Stimulated activated naive CD8-positive, alpha-beta T cell treated with anti-CD3 and anti-CD28 coated beads, Interleukin-15, Interleukin-2, amounts not matched to agents 100 U/mL and 50 U/mL, for 24 hours (primary cell): ENCODE data around the gene SPAG9.
A peak's percentile ranks its signal among the peaks of the same experiment; 100 is the strongest.

Source experiments
- ATAC-seq: fragments of 150-1000 bp; cut with Tn5 transposase; one replicate; pipeline ENCODE4 v1.10.0; 2021
- DNase-seq: peaks from one replicate; pipeline ENCODE4 v3.0.0; 2021

The SPAG9 gene

GRCh38 chr17:51044976-51045375 is 75.7 kb downstream of the SPAG9 start:
- DNase-seq: no peak
- no peak for ATAC-seq

GRCh38 chr17:51036084-51036483 is 84.6 kb downstream of the SPAG9 start:
- no peak for DNase-seq
- ATAC-seq: no peak

- DNase-seq (no peak), ATAC-seq (peak; percentile 32)
Observed at GRCh38 chr17:51035431-51035830, 85.2 kb downstream of the SPAG9 start.

- no peak for ATAC-seq
- DNase-seq: no peak
Observed at GRCh38 chr17:51034800-51035199, 85.9 kb downstream of the SPAG9 start.

DNA sequence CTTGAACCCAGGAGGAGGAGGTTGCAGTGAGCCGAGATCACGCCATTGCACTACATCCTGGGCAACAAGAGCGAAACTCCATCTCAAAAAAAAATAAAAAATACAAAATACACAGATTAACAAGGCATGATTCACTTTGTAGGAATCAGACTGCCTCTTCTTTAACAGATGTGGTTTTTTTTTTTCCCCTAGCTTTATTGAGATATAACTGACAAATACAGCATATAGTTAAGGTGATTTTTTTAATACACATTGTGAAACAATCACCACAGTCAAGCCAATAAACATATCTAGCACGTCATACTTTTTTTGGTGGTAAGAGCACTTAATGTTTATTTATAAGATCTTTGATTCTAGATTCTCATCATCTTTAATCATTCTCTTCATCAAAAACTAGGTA is 87.8 kb downstream of the SPAG9 start:
- DNase-seq: no peak
- no peak for ATAC-seq

DNA sequence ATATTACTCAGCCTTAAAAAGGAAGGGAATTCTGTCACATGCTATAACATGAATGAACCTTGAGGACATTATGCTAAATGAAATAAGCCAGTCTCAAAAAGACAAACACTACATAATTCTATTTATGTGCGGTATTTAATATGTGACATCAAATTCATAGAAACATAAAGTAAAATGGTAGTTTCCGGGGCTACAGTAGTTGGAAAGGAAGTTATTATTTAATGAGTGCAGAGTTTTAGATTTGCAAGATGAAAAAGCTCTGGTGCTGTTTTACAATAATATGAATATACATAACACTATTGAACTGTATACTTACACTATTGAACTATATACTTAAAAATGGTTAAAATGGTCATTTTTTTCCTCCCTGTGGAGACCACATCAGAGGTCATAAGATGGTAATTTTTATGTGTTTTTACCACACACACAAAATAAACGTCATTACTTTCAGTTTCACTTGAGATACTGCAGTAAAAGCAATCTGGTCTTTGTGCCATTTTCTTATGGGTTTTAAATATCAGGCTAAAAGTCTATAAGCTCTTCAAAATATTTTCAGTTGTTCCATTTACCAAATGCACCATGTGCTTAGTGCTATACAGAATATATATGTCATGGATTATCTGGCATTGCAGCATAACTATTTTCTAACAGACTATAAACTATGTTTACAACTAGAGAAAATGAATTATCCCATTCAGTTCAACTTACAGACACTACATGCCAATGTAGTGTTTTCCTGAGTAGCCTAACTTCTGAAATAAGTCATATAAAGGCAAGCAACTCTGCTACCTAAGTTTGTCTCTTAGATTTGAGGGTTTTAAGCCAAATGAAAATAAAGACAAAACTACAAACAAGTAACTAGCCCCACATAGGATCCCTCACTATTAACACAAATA is 90.9 kb downstream of the SPAG9 start:
- peak; percentile 62 for ATAC-seq

GRCh38 chr17:51029142-51029541 is 91.5 kb downstream of the SPAG9 start:
- no peak for ATAC-seq

More for the DNA sequence above, 90.9 kb downstream of the SPAG9 start:
- no peak for DNase-seq

DNA sequence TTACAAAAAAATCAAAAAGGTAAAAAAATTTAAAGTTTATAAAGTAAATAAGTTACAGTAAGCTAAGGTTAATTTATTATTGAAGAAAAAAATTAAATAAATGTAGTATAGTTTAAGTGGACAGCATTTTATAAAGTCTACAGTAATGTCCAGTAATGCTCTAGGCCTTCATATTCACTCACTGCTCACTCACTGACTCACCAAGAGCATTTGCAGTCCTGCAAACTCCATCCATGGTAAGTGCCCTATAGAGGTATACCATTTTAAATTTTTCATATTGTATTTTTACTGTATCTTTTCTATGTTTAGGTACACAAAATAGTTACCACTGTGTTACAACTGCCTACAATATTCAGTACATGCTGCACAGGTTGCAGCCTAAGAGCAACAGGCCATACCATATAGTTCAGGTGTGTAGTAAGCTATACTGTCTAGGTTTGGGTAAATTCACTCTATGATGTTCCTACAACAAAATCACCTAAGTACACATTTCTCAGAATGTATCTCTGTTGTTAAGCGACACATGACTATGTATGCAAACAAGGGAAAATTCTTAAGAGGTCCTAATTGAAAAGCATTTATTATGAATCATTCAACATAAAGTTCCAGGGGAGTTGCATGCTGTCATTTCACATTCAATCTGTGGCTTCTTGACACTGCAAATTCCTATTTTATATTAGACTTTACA is 92.3 kb downstream of the SPAG9 start:
- DNase-seq (no peak), ATAC-seq (peak; percentile 51)

More at GRCh38 chr17:51029142-51029541, 91.5 kb downstream of the SPAG9 start:
- no peak for DNase-seq

DNA sequence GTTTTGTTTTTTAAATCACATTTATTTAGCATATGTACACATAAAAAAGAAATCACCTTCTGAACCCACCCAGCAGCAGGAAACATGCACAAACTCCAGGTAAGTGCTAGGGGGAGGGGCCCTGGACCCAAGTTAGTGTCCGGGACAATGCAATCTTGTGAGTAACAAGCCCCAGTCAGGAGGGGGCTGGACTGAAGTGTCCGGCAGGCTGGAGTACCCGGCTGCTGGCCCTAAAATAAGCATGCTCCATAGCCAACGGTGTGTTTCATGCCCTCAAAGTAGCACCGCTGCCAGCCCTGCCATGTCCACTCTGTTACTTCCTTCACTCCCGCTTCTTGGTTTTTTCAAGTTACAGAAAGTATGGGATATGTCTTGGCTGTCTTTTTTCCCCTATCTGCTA is 102.1 kb downstream of the SPAG9 start:
- ATAC-seq: no peak
- DNase-seq: no peak

DNA sequence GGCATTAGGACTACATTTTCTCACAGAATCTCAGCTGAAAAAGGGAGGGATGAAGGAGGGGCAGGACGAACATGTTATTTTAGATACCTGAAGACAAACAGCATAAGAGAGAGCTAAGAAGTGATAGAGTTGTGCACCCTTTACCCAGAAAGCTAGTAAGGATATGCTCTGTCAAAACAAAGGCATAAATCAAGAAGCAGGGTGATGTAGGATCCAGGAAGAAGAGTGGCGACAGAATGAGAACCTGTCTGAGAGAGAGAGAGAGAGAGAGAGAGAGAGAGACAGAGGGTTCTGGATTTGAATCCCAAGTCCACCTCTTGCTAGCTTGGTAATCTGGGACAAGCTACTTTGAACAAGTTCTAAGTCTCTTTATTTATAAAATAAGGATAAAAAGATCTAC is 103.4 kb downstream of the SPAG9 start:
- DNase-seq: no peak
- ATAC-seq: no peak

GRCh38 chr17:51016099-51016498 is 104.6 kb downstream of the SPAG9 start:
- no peak for ATAC-seq
- DNase-seq: no peak

DNA sequence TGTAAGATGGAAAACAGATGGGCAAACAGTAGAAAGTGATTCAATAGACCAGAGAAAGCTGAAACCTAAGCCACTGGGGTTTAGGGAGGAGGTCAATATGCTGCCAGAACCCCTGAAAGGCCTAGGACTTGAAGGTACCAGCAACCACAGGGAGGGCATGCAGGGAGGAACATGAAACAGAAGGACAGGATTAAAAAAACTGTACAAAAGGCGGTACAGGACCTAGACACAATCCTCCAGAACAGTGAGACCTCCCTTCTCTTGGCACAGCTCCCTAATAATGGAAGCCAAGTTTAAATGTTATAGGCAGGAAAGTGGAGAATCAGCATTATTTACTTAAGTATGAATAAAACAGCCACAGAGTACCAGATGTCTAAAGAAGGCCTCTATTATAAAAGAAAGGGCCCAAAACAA is 105.5 kb downstream of the SPAG9 start:
- DNase-seq: no peak
- ATAC-seq: no peak

GRCh38 chr17:51014129-51014528 is 106.5 kb downstream of the SPAG9 start:
- DNase-seq (no peak), ATAC-seq (no peak)

- DNase-seq (no peak), ATAC-seq (no peak)
Observed at GRCh38 chr17:51013322-51013721, 107.3 kb downstream of the SPAG9 start.

- no peak for DNase-seq
Observed at GRCh38 chr17:51012538-51012937, 108.1 kb downstream of the SPAG9 start.

GRCh38 chr17:51010173-51010675 is 110.4 kb downstream of the SPAG9 start:
- DNase-seq: no peak
- no peak for ATAC-seq

More at GRCh38 chr17:51012538-51012937, 108.1 kb downstream of the SPAG9 start:
- ATAC-seq: no peak

- no peak for DNase-seq
- ATAC-seq: no peak
Observed at GRCh38 chr17:51006601-51007000, 114.1 kb downstream of the SPAG9 start.

DNA sequence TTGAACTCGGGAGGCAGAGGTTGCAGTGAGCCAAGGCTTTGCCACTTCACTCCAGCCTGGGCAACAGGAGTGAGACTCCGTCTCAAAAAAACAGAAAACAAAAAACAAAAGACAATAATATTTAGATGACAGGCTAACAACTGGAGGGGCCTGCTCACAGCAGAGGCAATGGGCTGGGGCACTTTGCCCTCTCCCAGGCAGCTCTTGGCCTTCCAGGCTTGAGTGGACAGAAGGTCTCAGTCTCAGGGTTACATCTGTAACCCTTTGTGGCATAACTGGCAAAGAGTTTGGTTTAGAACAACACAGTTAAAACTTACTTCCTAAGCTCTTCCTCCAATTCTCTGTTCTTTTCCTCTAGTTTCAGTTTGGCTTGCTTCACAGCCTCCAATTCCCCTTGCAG is 114.9 kb downstream of the SPAG9 start:
- ATAC-seq (no peak), DNase-seq (no peak)

GRCh38 chr17:51004249-51004648 is 116.4 kb downstream of the SPAG9 start:
- DNase-seq: no peak
- ATAC-seq: no peak

GRCh38 chr17:51000835-51001638 is 119.6 kb downstream of the SPAG9 start:
- no peak for ATAC-seq
- DNase-seq: peak; percentile 6

- DNase-seq: no peak
Observed at GRCh38 chr17:50995668-50996067, 125.0 kb downstream of the SPAG9 start.

DNA sequence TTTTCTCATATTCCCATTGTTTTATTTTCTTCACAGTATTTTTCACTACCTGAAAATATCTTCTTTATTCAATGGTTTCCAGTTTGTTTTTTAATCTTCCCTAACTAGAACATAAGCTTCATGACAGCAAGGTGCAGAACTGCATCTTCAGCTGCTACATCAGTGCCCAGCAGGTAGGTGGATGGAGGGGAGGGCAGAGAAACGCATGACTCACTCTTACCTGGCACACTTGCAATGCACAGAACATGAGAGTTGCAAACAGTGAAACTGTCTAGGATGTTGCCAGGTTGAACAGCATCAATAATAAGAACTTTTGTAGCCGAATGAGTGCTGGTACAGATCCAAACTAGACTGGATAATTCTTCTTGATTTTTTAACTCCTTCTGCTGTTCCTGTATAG is 127.1 kb downstream of the SPAG9 start:
- ATAC-seq: no peak
- DNase-seq: no peak

More at GRCh38 chr17:50995668-50996067, 125.0 kb downstream of the SPAG9 start:
- no peak for ATAC-seq
